NCI-H1105 treated with DMSO at 0.1 percent for 48 hours (cell line): ENCODE data around the gene MTRFR.

Experiments used
- DNase-seq: peaks from one replicate; lab custom pipeline; 2025; lab: John Stamatoyannopoulos, UW

Gene MTRFR

GRCh38 chr12:123270214-123271000 is 37.2 kb downstream of the MTRFR start:
- peak; percentile 24 for DNase-seq

DNA sequence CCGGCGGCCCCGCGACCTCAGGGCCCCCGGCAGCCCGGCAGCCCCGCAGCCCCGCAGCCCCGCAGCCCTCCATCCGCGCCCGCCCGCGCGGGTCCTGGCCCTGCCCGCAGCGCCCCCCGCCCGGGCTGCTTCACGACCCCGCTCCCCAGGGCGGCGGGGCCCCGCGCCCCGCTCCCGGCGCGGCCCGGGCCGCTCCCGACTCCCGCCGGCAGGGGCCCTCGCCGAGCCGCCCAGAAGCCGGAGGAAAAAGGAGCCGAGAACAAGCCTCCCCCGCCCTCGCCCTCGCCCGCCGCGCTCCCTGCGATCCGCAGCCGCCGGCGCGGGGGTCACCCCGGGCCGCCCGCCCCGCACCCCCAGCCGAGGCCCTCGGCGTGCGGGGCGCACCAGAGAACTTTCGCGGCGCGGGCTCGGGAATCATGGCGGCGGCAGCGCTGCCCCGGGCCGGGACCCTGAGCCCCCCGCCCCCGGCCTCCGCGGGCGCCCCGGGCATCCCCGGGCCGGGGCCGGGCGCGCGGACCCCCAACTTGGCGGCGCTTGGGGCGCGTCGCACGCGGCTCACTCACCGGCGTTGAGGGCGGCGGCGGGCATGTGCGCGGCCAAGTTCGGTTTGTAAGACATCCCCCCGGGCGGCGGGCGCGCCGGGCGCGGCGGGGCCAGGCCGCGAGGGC is 37.9 kb downstream of the MTRFR start:
- peak; percentile 30 for DNase-seq

DNA sequence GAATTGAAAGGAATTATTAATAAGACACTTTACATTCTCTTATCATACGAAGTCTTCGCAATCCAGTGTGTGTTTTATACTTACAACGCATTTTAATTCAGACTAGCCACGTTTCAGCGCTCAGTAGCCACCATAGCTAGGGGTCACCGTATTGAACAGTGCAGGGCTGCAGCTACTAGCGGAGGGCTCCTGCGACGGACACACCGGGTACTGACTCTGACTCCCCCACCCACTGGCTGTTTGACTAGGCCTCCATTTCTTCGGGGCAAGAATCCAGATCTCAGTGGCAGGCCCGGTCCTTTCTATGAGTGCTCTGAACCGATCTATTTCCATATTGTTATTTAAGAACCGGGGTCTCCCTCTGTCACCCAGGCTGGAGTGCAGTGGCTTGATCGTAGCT is 39.9 kb downstream of the MTRFR start:
- no peak for DNase-seq

DNA sequence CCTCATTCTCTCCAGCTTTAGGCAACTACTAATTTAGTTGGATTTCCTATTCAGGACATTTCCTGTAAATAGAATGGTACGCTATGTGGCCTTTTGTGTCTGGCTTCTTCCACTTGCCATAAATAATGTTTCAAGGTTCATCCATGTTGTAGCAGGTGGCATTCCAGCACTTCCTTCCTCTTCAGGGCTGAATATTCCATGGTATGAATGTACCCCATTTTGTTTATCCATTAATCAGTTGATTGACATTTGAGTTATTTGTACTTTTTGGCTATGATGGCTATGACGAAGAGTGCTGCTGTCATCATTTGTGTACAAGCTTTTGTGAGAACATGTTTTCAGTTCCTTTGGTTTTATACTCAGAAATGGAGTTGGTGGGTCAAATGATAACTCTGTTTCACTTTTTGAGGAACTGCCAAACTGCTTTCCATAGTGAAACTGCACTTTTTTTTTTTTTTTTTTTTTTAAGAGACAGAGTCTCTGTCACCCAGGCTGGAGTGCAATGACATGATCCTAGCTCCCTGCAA is 44.9 kb downstream of the MTRFR start:
- no peak for DNase-seq

DNA sequence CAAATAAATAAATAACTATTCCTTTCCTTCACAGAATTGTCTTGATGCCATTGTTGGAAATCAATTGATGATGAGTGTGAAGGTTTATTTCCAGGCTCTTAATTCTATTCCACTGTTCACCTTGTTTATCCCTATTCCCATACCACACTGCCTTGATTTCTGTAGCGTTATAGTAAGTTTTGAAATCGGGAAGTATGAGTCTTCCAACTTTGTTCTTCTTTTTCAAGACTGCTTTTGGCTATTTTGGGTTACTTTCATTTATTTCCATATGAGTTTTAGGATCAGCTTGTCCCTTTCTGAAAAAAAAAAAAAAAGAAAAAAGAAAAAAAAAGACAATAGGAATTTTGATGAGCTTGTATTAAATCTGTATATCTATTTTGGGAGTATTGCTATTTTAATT is 47.7 kb downstream of the MTRFR start:
- no peak for DNase-seq

DNA sequence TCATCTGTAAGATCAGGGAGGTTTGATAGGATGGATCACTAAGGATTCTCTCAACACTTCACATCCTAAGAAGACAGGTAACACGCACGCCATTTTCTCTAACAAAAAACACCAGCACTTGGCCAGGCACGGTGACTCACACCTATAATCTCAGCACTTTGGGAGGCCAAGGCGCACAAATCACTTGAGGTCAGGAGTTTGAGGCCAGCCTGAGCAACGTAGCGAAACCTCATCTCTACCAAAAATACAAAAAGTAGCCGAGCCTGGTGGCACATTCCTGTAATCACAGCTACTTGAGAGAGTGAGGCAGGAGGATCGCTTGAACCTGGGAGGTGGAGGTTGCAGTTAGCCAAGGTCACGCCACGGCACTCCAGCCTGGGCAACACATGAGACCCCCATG is 48.9 kb downstream of the MTRFR start:
- no peak for DNase-seq

DNA sequence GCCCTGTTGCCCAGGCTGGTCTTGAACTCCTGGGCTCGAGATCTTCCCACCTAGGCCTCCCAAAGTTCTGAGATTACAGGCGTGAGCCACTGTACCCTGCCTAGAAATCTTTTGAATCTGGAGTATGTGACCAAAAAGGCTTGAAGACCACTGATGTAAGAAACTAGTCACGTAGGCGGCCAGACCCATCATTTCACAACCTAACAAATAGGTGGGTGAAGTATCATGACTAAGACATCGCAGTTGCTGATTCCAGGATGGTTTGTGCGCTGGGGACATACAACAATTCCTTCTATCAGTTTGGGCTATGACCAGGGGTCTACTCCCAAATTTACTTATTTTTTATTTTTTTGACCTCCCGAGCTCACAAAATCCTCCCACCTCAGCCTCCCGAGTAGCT is 50.2 kb downstream of the MTRFR start:
- DNase-seq: no peak

- DNase-seq: no peak
Measured at GRCh38 chr12:123284669-123285068, 51.4 kb downstream of the MTRFR start.

- DNase-seq: no peak
Measured at GRCh38 chr12:123286652-123287373, 53.6 kb downstream of the MTRFR start.

DNA sequence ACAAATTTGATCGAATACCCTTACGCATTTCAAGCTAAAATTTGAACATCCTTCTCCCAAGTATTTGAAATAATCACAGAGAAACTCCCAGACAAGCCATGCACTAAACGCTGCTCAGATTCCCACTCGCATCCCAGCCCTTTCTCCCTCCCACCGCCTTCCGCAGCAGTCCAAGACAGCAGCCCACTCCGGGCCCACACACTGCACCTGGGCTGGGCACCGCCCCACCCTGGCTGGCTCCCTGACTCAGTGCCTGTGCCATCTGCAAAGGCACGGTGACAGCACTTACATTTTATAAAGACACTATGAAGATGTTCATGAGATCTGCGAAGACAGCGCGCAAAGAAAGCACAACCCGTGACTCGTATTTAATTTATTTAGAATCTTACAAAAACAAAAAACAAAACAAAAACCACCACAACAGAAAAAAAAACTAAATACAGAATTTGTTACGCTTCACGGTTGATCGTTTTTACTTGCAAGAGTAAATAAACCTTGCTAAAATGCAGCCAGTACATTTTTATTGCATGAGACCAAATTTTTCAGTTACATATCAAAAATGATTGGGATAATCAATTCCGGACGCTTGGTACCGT is 55.6 kb downstream of the MTRFR start:
- DNase-seq: no peak

DNA sequence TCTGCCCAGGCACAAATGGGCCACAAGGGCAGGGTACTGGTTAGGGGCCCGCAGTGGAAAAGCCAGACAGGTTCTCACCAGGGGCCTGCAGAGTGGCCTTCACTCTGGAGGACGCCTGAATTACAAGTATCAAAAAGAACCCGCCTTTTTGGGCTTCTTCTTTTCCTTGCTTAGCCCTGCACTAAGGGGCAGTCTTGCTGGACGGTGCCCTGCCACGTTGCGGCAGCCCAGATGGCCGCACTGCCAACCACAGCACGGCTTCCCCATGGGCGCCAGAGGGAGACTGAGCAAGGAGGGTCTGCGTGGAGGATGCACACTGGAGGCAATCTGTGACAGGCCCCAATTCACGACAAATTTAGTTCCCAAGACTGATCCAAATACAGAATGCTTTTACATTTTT is 56.7 kb downstream of the MTRFR start:
- DNase-seq: no peak

DNA sequence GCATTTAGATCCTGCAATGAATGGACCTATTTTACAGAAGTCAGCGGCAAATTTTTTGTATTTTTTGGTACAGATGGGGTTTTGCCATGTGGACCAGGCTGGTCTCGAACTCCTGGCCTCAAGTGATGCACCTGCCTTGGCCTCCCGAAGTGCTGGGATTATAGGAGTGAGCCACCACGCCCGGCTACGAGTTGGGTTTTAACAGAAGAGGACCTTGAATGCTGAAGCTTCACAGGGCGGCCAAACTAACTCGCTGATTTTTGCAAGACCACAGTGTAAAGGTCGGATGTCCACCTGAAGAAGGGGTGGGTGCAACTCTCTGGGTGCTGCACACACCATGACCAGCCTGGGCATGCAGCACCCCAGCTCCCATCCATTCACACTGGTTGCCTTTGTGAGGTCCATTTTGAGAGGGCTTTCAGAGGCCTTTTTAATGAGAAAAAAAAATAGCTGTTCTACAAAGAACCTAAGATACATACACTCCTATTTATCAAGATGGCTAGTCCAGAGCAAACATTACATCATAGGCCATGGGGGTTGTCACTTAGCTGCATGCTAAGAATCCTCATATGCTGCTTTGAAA is 60.0 kb downstream of the MTRFR start:
- DNase-seq: no peak

DNA sequence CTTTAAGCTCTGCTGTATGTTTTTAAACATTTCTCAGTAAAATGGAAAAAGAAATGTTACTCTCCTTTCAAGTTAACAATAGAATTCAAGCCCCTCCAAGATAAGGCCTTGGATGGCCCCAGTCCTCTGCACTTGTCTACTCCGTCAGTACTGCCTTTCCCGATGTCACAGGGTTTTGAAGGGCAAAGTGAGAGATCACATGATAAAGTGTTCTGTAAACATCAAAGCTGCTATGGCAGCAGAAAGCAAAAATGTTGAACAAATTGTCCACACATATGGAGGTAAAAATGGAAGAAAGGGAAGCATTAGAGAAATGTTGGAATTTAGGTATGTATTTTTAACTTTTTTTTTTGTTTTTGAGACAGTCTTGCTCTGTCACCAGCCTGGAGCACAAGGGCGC is 71.9 kb downstream of the MTRFR start:
- no peak for DNase-seq

DNA sequence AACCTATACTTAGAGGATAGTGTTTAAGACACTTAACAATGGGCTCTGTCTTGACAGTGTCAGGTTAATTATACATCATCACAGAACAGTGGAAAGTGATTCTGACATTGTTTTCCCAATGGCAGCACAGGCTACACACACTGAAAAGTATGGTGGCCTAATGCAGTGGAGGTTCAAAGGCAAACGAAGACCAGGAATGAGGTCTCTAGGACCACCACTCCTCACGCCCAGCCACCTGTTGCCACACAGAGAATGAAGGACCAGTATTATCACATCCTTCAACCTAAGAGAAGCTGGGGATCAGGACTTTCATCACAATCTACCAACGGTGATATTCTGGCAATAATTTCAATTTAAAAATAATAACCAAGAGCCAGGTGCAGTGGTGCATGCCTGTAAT is 73.0 kb downstream of the MTRFR start:
- DNase-seq: no peak
